Hypothalamus (tissue), 51 donors: ENCODE results near the gene ACAP1.
A peak's percentile ranks its signal among the peaks of the same experiment; 100 is the strongest.
"Not testable (repeated sequence)": the region's sequence is repeated elsewhere in the genome, so short reads cannot be mapped to it uniquely, and the experiment has no call there.

Experiments
- DNase-seq, 51 donors: peaks; one replicate each; lab custom pipeline; 2025; lab: John Stamatoyannopoulos, UW

Gene ACAP1

GRCh38 chr17:7327056-7327455 lies 9.3 kb upstream of the ACAP1 start:
- no peak for DNase-seq

GRCh38 chr17:7327501-7327900 lies 8.8 kb upstream of the ACAP1 start:
- no peak for DNase-seq

- DNase-seq = no peak
These were observed 8.3 kb upstream of the ACAP1 start for GRCh38 chr17:7328009-7328408.

- peak in 3 of 51 donors; percentile 40 to 67 (median 53) for DNase-seq
These were observed 7.4 kb upstream of the ACAP1 start, which contains the start of gene NEURL4 for GRCh38 chr17:7328840-7329373. NEURL4 (minus strand) TSS chr17:7329335; CDS start chr17:7329312, 23 bp downstream.

- DNase-seq = peak; percentile 85 to 100 (median 96)
These were observed 6.8 kb upstream of the ACAP1 start for GRCh38 chr17:7329374-7329996.

GRCh38 chr17:7329997-7330637 lies 6.2 kb upstream of the ACAP1 start:
- peak in 43 of 51 donors; percentile 52 to 89 (median 74) for DNase-seq

GRCh38 chr17:7330638-7331015 lies 5.7 kb upstream of the ACAP1 start:
- DNase-seq = no peak

- no peak for DNase-seq
These were observed 4.2 kb upstream of the ACAP1 start for GRCh38 chr17:7332111-7332510.

- DNase-seq = not testable (repeated sequence)
These were observed 3.7 kb upstream of the ACAP1 start for GRCh38 chr17:7332600-7333069.

- no peak for DNase-seq
These were observed 1.3 kb upstream of the ACAP1 start for GRCh38 chr17:7334938-7335538.

GRCh38 chr17:7335765-7336164 lies 564 bp upstream of the ACAP1 start:
- DNase-seq = not testable (repeated sequence)

- DNase-seq = not testable (repeated sequence)
These were observed 1.3 kb downstream of the ACAP1 start for GRCh38 chr17:7337600-7337999.

GRCh38 chr17:7340179-7340578 lies 3.9 kb downstream of the ACAP1 start:
- no peak for DNase-seq

GRCh38 chr17:7341842-7342241 lies 5.5 kb downstream of the ACAP1 start:
- no peak for DNase-seq

GRCh38 chr17:7343250-7343649 lies 6.9 kb downstream of the ACAP1 start:
- no peak for DNase-seq

GRCh38 chr17:7346761-7347614 lies 10.7 kb downstream of the ACAP1 start:
- peak in 1 of 51 donors; percentile 7 for DNase-seq

GRCh38 chr17:7347630-7348477 lies 11.5 kb downstream of the ACAP1 start:
- no peak for DNase-seq

- DNase-seq = no peak
These were observed 12.3 kb downstream of the ACAP1 start for GRCh38 chr17:7348478-7349242.
